K562 (cell line): ENCODE data around the gene CCNY.

Experiments
- CHD2 ChIP-seq: IDR thresholded peaks from 2 replicates; pipeline ENCODE4 v1.6.1; 2011; ENCODE audit warnings: low read depth, low read length
- DACH1 ChIP-seq: fragments of 450-650 bp; IDR thresholded peaks from 2 replicates; pipeline ENCODE4 v1.6.1; 2018; ENCODE audit not compliant: partially characterized antibody
- FOXJ3 ChIP-seq: sonication (generic); formaldehyde crosslinking; IDR thresholded peaks from 2 replicates; pipeline ENCODE4 v1.4.0; 2020; ENCODE audit warnings: mild to moderate bottlenecking, missing genetic modification reagents
- HNRNPL ChIP-seq: fragments of 200-400 bp; formaldehyde crosslinking; IDR thresholded peaks from 2 replicates; pipeline ENCODE4 v1.6.1; 2017; ENCODE audit warnings: low read depth, mild to moderate bottlenecking, low read length
- JUNB ChIP-seq: fragments of 450-650 bp; formaldehyde crosslinking; conservative IDR thresholded peaks from 2 replicates; pipeline ENCODE4 v1.4.0; 2020; ENCODE audit warnings: mild to moderate bottlenecking
- PHF20 ChIP-seq: fragments of 450-650 bp; IDR thresholded peaks from 2 replicates; pipeline ENCODE4 v1.6.1; 2018; ENCODE audit not compliant: partially characterized antibody
- SREBF2 ChIP-seq: sonication (generic); formaldehyde crosslinking; IDR thresholded peaks from 2 replicates; pipeline ENCODE4 v1.4.0; 2020; ENCODE audit warnings: mild to moderate bottlenecking, missing genetic modification reagents
- ZBTB12 ChIP-seq: fragments of 250-450 bp; sonication (Bioruptor Pico); IDR thresholded peaks from 2 replicates; pipeline ENCODE4 v1.4.0; 2020
- ZKSCAN1 ChIP-seq: fragments of 150-350 bp; IDR thresholded peaks from 2 replicates; pipeline ENCODE4 v1.6.1; 2016; ENCODE audit warnings: low read depth, low read length
- ZKSCAN8 ChIP-seq: fragments of 200-800 bp; sonication (Bioruptor generic); IDR thresholded peaks from 2 replicates; pipeline ENCODE4 v1.6.1; 2016; ENCODE audit warnings: missing genetic modification characterization, missing compliant biosample characterization
- TF ChIP-seq, protein P1 (sequence below): sonication (generic); formaldehyde crosslinking; IDR thresholded peaks from 2 replicates; pipeline ENCODE4 v1.8.1; 2023; ENCODE audit warnings: mild to moderate bottlenecking, missing genetic modification reagents
- TF ChIP-seq, protein P2 (sequence below), 3 experiments: IDR thresholded peaks in 2 of 3; conservative IDR thresholded peaks in 1 of 3; 2 replicates each; pipeline ENCODE4 v1.5.1; 2011 to 2012; ENCODE audit warnings: low read length in 3 of 3, mild to moderate bottlenecking in 3 of 3, control low read depth in 2 of 3, improper control_type of control experiment in 1 of 3, inconsistent platforms in 1 of 3, low read depth in 1 of 3, mixed read lengths in 1 of 3, moderate library complexity in 1 of 3; ENCODE audit not compliant: insufficient read depth in 2 of 3

DNA sequence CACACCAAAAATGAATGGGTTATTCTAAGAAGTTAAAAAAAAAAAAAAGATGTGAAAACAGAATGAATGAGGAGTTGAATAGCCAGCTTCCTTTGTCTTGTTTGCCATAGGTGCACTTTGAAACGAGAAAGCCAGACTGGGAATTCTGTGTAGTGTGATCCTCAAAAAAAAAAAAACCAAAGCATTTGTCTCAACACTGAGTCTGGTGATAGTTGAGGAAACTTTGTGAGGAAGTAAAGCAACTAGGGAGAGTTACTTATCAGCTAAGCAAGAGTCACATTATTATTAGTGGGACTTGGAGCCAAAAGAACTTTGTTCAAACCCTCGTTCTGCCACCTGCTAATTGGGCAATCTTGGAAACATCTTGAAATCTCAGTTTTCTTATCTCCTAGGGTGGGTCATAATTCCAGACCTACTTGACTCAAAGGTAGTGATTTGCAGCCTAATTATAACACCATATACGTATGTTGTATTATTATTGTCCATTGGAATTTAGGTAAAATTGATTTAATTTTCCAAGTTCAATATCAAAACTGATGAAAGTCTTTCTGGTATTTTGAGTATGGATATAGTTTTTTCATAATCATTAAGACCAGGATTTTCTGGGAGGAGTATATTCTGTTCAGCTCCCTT is 169.0 kb downstream of the CCNY start:
- TF ChIP-seq SREBF2 (CRISPR knock-in tag): no peak
- no peak for TF ChIP-seq PHF20
- no peak for TF ChIP-seq JUNB (CRISPR knock-in tag)
- TF ChIP-seq, protein P1, sequence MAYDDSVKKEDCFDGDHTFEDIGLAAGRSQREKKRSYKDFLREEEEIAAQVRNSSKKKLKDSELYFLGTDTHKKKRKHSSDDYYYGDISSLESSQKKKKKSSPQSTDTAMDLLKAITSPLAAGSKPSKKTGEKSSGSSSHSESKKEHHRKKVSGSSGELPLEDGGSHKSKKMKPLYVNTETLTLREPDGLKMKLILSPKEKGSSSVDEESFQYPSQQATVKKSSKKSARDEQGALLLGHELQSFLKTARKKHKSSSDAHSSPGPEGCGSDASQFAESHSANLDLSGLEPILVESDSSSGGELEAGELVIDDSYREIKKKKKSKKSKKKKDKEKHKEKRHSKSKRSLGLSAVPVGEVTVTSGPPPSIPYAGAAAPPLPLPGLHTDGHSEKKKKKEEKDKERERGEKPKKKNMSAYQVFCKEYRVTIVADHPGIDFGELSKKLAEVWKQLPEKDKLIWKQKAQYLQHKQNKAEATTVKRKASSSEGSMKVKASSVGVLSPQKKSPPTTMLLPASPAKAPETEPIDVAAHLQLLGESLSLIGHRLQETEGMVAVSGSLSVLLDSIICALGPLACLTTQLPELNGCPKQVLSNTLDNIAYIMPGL (CRISPR knock-in tag): no peak
- TF ChIP-seq FOXJ3 (CRISPR knock-in tag): no peak
- no peak for TF ChIP-seq CHD2
- TF ChIP-seq ZBTB12 (CRISPR knock-in tag): no peak
- no peak for TF ChIP-seq ZKSCAN8
- no peak for TF ChIP-seq ZKSCAN1
- no peak for TF ChIP-seq HNRNPL
- TF ChIP-seq, protein P2, sequence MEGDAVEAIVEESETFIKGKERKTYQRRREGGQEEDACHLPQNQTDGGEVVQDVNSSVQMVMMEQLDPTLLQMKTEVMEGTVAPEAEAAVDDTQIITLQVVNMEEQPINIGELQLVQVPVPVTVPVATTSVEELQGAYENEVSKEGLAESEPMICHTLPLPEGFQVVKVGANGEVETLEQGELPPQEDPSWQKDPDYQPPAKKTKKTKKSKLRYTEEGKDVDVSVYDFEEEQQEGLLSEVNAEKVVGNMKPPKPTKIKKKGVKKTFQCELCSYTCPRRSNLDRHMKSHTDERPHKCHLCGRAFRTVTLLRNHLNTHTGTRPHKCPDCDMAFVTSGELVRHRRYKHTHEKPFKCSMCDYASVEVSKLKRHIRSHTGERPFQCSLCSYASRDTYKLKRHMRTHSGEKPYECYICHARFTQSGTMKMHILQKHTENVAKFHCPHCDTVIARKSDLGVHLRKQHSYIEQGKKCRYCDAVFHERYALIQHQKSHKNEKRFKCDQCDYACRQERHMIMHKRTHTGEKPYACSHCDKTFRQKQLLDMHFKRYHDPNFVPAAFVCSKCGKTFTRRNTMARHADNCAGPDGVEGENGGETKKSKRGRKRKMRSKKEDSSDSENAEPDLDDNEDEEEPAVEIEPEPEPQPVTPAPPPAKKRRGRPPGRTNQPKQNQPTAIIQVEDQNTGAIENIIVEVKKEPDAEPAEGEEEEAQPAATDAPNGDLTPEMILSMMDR (IDR thresholded peaks at IDR 0.05 in 2 of 3, conservative IDR thresholded peaks at IDR 0.05 in 1 of 3; ENCODE audit: insufficient read depth in 2 of 3, low read depth in 1 of 3, low read length in 3 of 3): no peak
- TF ChIP-seq DACH1: no peak
